Measurements from ENCODE around the gene EEF1A1.

EEF1A1 gene

GRCh38 chr6:73503027-73503772 lies 17.6 kb downstream of the EEF1A1 start:
- DNase-seq, result no peak

GRCh38 chr6:73497915-73498314 lies 22.9 kb downstream of the EEF1A1 start:
- no peak for DNase-seq

- no peak for DNase-seq
Observed at GRCh38 chr6:73491377-73491776, 29.5 kb downstream of the EEF1A1 start.

- no peak for DNase-seq
Observed at GRCh38 chr6:73487473-73487872, 33.4 kb downstream of the EEF1A1 start.

GRCh38 chr6:73484438-73484837 lies 36.4 kb downstream of the EEF1A1 start:
- no peak for DNase-seq

GRCh38 chr6:73481969-73482368 lies 38.9 kb downstream of the EEF1A1 start:
- no peak for DNase-seq

- DNase-seq, result no peak
Observed at GRCh38 chr6:73477407-73477806, 43.4 kb downstream of the EEF1A1 start.

GRCh38 chr6:73476723-73477122 lies 44.1 kb downstream of the EEF1A1 start:
- DNase-seq, result no peak

GRCh38 chr6:73471686-73472290 lies 49.0 kb downstream of the EEF1A1 start:
- no peak for DNase-seq
